ENCODE results near the gene DLEC1.

DNA sequence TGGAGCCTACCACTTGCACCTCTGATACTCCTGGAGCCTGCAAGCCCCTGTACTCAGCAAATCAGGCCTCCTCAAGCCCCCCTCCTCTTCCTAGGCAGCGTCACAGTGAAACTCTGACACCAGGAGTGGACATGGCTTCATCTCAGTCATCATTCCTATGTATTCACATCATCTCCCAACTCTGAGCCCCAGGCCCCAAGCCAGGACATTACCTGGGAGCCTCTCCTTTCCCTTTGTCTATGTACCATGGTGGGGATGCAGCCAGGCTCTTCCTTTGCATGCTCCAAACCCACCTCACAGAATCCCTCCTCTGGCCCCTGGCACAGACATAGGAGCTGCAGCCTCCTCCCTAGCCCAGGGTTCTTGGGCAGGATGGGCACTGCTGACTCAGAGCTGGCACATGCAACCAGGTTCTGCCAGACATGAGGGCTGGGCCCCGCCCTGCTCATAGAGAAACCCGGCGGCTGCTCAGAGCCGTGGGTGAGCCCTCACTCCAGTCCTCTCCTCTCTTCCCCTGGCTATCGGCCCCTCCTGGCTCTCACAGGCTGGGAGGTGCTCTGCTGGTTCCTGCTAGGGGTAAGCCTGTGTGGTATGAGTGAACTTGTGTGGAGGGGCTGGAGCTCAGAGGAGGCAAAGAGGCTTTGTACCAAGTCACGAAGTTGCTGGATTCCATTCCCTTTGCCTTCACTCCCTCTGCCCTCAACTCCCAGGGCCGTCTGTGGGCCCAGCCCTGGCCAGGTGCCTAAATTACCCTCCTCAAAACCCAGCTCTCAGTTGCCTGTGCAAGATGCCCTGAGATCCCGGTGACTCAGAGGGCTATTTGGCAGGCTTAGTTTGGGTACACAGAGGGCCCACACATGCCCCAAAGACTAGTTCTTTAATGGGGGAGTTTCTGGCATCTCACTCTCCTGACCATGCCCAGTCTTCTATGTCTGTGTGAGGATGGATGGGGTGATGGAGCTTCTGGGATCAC is 7.7 kb upstream of the DLEC1 start:
- TF ChIP-seq, protein P1, sequence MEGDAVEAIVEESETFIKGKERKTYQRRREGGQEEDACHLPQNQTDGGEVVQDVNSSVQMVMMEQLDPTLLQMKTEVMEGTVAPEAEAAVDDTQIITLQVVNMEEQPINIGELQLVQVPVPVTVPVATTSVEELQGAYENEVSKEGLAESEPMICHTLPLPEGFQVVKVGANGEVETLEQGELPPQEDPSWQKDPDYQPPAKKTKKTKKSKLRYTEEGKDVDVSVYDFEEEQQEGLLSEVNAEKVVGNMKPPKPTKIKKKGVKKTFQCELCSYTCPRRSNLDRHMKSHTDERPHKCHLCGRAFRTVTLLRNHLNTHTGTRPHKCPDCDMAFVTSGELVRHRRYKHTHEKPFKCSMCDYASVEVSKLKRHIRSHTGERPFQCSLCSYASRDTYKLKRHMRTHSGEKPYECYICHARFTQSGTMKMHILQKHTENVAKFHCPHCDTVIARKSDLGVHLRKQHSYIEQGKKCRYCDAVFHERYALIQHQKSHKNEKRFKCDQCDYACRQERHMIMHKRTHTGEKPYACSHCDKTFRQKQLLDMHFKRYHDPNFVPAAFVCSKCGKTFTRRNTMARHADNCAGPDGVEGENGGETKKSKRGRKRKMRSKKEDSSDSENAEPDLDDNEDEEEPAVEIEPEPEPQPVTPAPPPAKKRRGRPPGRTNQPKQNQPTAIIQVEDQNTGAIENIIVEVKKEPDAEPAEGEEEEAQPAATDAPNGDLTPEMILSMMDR (conservative IDR thresholded peaks at IDR 0.05), result no peak
- TF ChIP-seq ZFX (IDR thresholded peaks at IDR 0.05), result no peak
